GM23338 (cell line): ENCODE measurements around the gene LPCAT3.

Source experiments
- CTCF ChIP-seq, 2 experiments: fragments of 200-600 bp in 1 of 2; sonication (generic) in 1 of 2; conservative IDR thresholded peaks; 2 replicates each; pipeline versions ENCODE4 v1.5.1 to v1.6.1; 2016 to 2017; ENCODE audit warnings: antibody characterized with exemption in 2 of 2, low read depth in 2 of 2, mild to moderate bottlenecking in 2 of 2, moderate library complexity in 1 of 2
- POLR2AphosphoS5 ChIP-seq: IDR thresholded peaks from 2 replicates; pipeline ENCODE4 v1.6.1; 2016; ENCODE audit warnings: antibody characterized with exemption, low read depth

GRCh38 chr12:6959805-6960592 is 58.3 kb downstream of the LPCAT3 start:
- TF ChIP-seq CTCF (conservative IDR thresholded peaks at IDR 0.05; ENCODE audit: low read depth in 2 of 2): no peak
- no peak for TF ChIP-seq POLR2AphosphoS5
